ENCODE results near the gene ISM1. TPM values are rescaled to one million over a fixed set of nuclear protein-coding genes. Genes with fewer than 3 reads are reported as not detected.

ISM1 gene
- total and polyA plus RNA-seq, 2 experiments from 2014 or later, result 0.15 to 0.63 TPM

- TF ChIP-seq NANOG (IDR thresholded peaks at IDR 0.05; ENCODE audit: borderline replicate concordance) (no peak), CTCF (conservative IDR thresholded peaks at IDR 0.05; ENCODE audit: low read depth in 2 of 2) (no peak), POLR2AphosphoS5 (IDR thresholded peaks at IDR 0.05; ENCODE audit: low read depth) (no peak)
These were observed 115.4 kb downstream of the ISM1 start (continued) for GRCh38 chr20:13336308-13337089.

GRCh38 chr20:13337090-13337784, 116.2 kb downstream of the ISM1 start:
- H3K9me3 Mint-ChIP-seq, result no peaks in the 10 kb centered on the region
- no peak for ATAC-seq
- H3K27ac Mint-ChIP-seq, result no peak overlapping the region

GRCh38 chr20:13338097-13338661, 117.1 kb downstream of the ISM1 start:
- no peak overlapping the region for H3K4me3 Mint-ChIP-seq
- Histone ChIP-seq H3F3A (replicated peaks; ENCODE audit: low read depth) (no peaks in the 10 kb centered on the region), H4K20me1 (replicated peaks; ENCODE audit: insufficient read depth) (no peaks in the 10 kb centered on the region), H3K27me3 (ENCODE audit: insufficient read depth) (no peaks in the 10 kb centered on the region), H3K4me2 (no peak overlapping the region), H3K27ac (ENCODE audit: low read depth) (no peak overlapping the region), H3K4me3 (no peak overlapping the region), H3K9me2 (ENCODE audit: insufficient read depth) (peaks cover 30% of the 10 kb centered on the region), H2AFZ (no peak overlapping the region), H3K79me2 (replicated peaks; ENCODE audit: insufficient read depth) (no peaks in the 10 kb centered on the region), H3K36me3 (ENCODE audit: insufficient read depth) (no peaks in the 10 kb centered on the region), H3K4me1 (ENCODE audit: insufficient read depth) (no peaks in the 10 kb centered on the region)
- H3K4me1 Mint-ChIP-seq, result peaks cover 5% of the 10 kb centered on the region; the same call in 1 of the 3 replicates
- H3K27me3 Mint-ChIP-seq (ENCODE audit: insufficient read depth, low read depth, poor library complexity), result no peaks in the 10 kb centered on the region
- no peak for ATAC-seq
- DNase-seq (ENCODE audit: low spot score), result no peak
- H3K36me3 Mint-ChIP-seq (ENCODE audit: low read depth), result no peaks in the 10 kb centered on the region
- H3K27ac Mint-ChIP-seq, result no peak overlapping the region
- H3K9me3 Mint-ChIP-seq, result no peaks in the 10 kb centered on the region
- no peak for TF ChIP-seq ZNF462 (CRISPR knock-in tag; IDR thresholded peaks at IDR 0.05)
- no peak for TF ChIP-seq JUNB (IDR thresholded peaks at IDR 0.05; ENCODE audit: unreplicated experiment)
- no peak for TF ChIP-seq EZH2phosphoT487 (IDR thresholded peaks at IDR 0.05; ENCODE audit: unreplicated experiment)
- TF ChIP-seq ZNF114 (CRISPR knock-in tag; IDR thresholded peaks at IDR 0.05), result no peak
- no peak for TF ChIP-seq NANOG (IDR thresholded peaks at IDR 0.05; ENCODE audit: borderline replicate concordance)
- TF ChIP-seq CREB1 (CRISPR knock-in tag; IDR thresholded peaks at IDR 0.05; ENCODE audit: low read depth), result no peak
- TF ChIP-seq EZH2 (IDR thresholded peaks at IDR 0.05; ENCODE audit: low read depth, unreplicated experiment), result no peak

More at GRCh38 chr20:13337090-13337784, 116.2 kb downstream of the ISM1 start:
- no peaks in the 10 kb centered on the region for H3K79me2 ChIP-seq (replicated peaks; ENCODE audit: insufficient read depth)
- no peak overlapping the region for H3K4me3 ChIP-seq
- no peaks in the 10 kb centered on the region for H3F3A ChIP-seq (replicated peaks; ENCODE audit: low read depth)
- H3K27me3 ChIP-seq (ENCODE audit: insufficient read depth), result no peaks in the 10 kb centered on the region
- H3K4me3 Mint-ChIP-seq, result no peak overlapping the region
- no peaks in the 10 kb centered on the region for H3K36me3 Mint-ChIP-seq (ENCODE audit: low read depth)
- no peaks in the 10 kb centered on the region for H3K4me1 ChIP-seq (ENCODE audit: insufficient read depth)
- TF ChIP-seq CREB1 (CRISPR knock-in tag; IDR thresholded peaks at IDR 0.05; ENCODE audit: low read depth) (no peak), JUNB (IDR thresholded peaks at IDR 0.05; ENCODE audit: unreplicated experiment) (no peak)
- DNase-seq (ENCODE audit: low spot score), result no peak
- no peaks in the 10 kb centered on the region for H4K20me1 ChIP-seq (replicated peaks; ENCODE audit: insufficient read depth)
- no peak overlapping the region for H3K27ac ChIP-seq (ENCODE audit: low read depth)
- H3K36me3 ChIP-seq (ENCODE audit: insufficient read depth), result no peaks in the 10 kb centered on the region
- no peaks in the 10 kb centered on the region for H3K27me3 Mint-ChIP-seq (ENCODE audit: insufficient read depth, low read depth, poor library complexity)
- no peak overlapping the region for H3K4me2 ChIP-seq
- H2AFZ ChIP-seq, result no peak overlapping the region
- H3K9me2 ChIP-seq (ENCODE audit: insufficient read depth), result peaks cover 30% of the 10 kb centered on the region
- no peaks in the 10 kb centered on the region for H3K4me1 Mint-ChIP-seq
